Neuronal stem cell (in vitro differentiated cells): ENCODE data around the gene OR4M1.
"Not testable (repeated sequence)": the region's sequence is repeated elsewhere in the genome, so short reads cannot be mapped to it uniquely, and the experiment has no call there.

Source experiments
- DNase-seq: peaks from one replicate; pipeline ENCODE4 v3.0.0-alpha.2; 2013; ENCODE audit warnings: low spot score
- H2AFZ ChIP-seq: one replicate; pipeline ENCODE4 v1.6.1; 2013; ENCODE audit warnings: mild to moderate bottlenecking, low read length, inconsistent platforms
- H2AK5ac ChIP-seq: 2 replicates; pipeline ENCODE4 v1.6.1; 2013; ENCODE audit warnings: low read depth, mild to moderate bottlenecking, inconsistent platforms, low read length, moderate library complexity, mixed read lengths
- H2BK120ac ChIP-seq: 2 replicates; pipeline ENCODE4 v1.6.1; 2013; ENCODE audit warnings: low read depth, mild to moderate bottlenecking, inconsistent platforms, low read length, moderate library complexity, mixed read lengths
- H2BK12ac ChIP-seq: one replicate; pipeline ENCODE4 v1.6.1; 2013; ENCODE audit warnings: low read length, inconsistent platforms
- H2BK15ac ChIP-seq: 2 replicates; pipeline ENCODE4 v1.6.1; 2013; ENCODE audit warnings: mild to moderate bottlenecking, low read length, inconsistent platforms, mixed read lengths
- H2BK5ac ChIP-seq: one replicate; pipeline ENCODE4 v1.6.1; 2013; ENCODE audit warnings: inconsistent platforms, mild to moderate bottlenecking, low read length, moderate library complexity
- H3K14ac ChIP-seq: one replicate; pipeline ENCODE4 v1.6.1; 2013; ENCODE audit warnings: low read length, inconsistent platforms
- H3K18ac ChIP-seq: 2 replicates; pipeline ENCODE4 v1.6.1; 2013; ENCODE audit warnings: low read length, inconsistent platforms
- H3K23ac ChIP-seq: 2 replicates; pipeline ENCODE4 v1.6.1; 2013; ENCODE audit warnings: low read depth, mild to moderate bottlenecking, mixed read lengths, low read length, inconsistent platforms; ENCODE audit not compliant: poor library complexity
- H3K27ac ChIP-seq: replicated peaks from 3 replicates; pipeline ENCODE4 v1.5.1; 2013; ENCODE audit warnings: low read length, inconsistent platforms
- H3K27me3 ChIP-seq, 3 experiments: 2 replicates each; pipeline ENCODE4 v1.6.1; 2013; ENCODE audit warnings: low read length in 3 of 3, mild to moderate bottlenecking in 2 of 3, inconsistent platforms in 1 of 3, low read depth in 1 of 3, mixed read lengths in 1 of 3, moderate library complexity in 1 of 3; ENCODE audit not compliant: control insufficient read depth in 3 of 3, insufficient read depth in 3 of 3
- H3K36me3 ChIP-seq, 2 donors: replicated peaks in 1 of 2; 2 replicates each; pipeline ENCODE4 v1.6.1; 2013; ENCODE audit warnings: low read length in 2 of 2; ENCODE audit not compliant: control insufficient read depth in 2 of 2, insufficient read depth in 2 of 2
- H3K4ac ChIP-seq: 2 replicates; pipeline ENCODE4 v1.6.1; 2013; ENCODE audit warnings: inconsistent platforms, mild to moderate bottlenecking, low read length, moderate library complexity
- H3K4me1 ChIP-seq, 2 donors: 1 replicate in 1 of 2; 2 replicates in 1 of 2; pipeline ENCODE4 v1.6.1; 2013; ENCODE audit warnings: low read length in 2 of 2, low read depth in 1 of 2; ENCODE audit not compliant: control insufficient read depth in 2 of 2, insufficient read depth in 1 of 2
- H3K4me2 ChIP-seq: one replicate; pipeline ENCODE4 v1.6.1; 2013; ENCODE audit warnings: mild to moderate bottlenecking, low read length, inconsistent platforms; ENCODE audit not compliant: insufficient read depth, poor library complexity, severe bottlenecking
- H3K4me3 ChIP-seq, 2 donors: 2 replicates each; pipeline ENCODE4 v1.5.1; 2013; ENCODE audit warnings: low read length in 2 of 2, mild to moderate bottlenecking in 2 of 2, inconsistent platforms in 1 of 2, moderate library complexity in 1 of 2
- H3K79me1 ChIP-seq: one replicate; pipeline ENCODE4 v1.6.1; 2013; ENCODE audit warnings: low read depth, mild to moderate bottlenecking, inconsistent platforms, low read length, moderate library complexity
- H3K9ac ChIP-seq: one replicate; pipeline ENCODE4 v1.6.1; 2013; ENCODE audit warnings: mild to moderate bottlenecking, low read depth, low read length, inconsistent platforms; ENCODE audit not compliant: poor library complexity
- H3K9me3 ChIP-seq, 2 donors: replicated peaks in 1 of 2; 2 replicates each; pipeline versions ENCODE3 to v1.6.1; 2013; ENCODE audit warnings: low read length in 2 of 2, mild to moderate bottlenecking in 2 of 2, inconsistent platforms in 1 of 2, low read depth in 1 of 2, mixed read lengths in 1 of 2, moderate library complexity in 1 of 2; ENCODE audit not compliant: control insufficient read depth in 2 of 2, insufficient read depth in 1 of 2
- H4K8ac ChIP-seq: one replicate; pipeline ENCODE4 v1.6.1; 2013; ENCODE audit warnings: low read depth, mild to moderate bottlenecking, inconsistent platforms, low read length, moderate library complexity
- H4K91ac ChIP-seq: one replicate; pipeline ENCODE4 v1.6.1; 2013; ENCODE audit warnings: low read length, low read depth, mild to moderate bottlenecking, inconsistent platforms; ENCODE audit not compliant: poor library complexity
- WGBS, 2 donors: extraction: QIAGEN DNeasy Blood & Tissue Kit; methylation state at CpG; one replicate each; pipeline ENCODE4 v1.1.7; 2013; ENCODE audit warnings: missing lambda C conversion rate in 2 of 2, mixed read lengths in 1 of 2; ENCODE audit not compliant: insufficient read length in 2 of 2, insufficient replicate concordance in 1 of 2; ENCODE audit errors: extremely low coverage in 2 of 2; 5-methylcytosine and 5-hydroxymethylcytosine counted together

OR4M1 gene

GRCh38 chr14:19743256-19743655, 30.0 kb upstream of the OR4M1 start, which contains the start of gene OR4Q3:
TSS of gene OR4Q3 (plus strand) at chr14:19743571.
- whole genome bisulfite sequencing, 2 donors = no CpG with 5 or more reads among the region's 1 CpG
- H3K18ac ChIP-seq = no peak within 1 kb of the TSS

DNA sequence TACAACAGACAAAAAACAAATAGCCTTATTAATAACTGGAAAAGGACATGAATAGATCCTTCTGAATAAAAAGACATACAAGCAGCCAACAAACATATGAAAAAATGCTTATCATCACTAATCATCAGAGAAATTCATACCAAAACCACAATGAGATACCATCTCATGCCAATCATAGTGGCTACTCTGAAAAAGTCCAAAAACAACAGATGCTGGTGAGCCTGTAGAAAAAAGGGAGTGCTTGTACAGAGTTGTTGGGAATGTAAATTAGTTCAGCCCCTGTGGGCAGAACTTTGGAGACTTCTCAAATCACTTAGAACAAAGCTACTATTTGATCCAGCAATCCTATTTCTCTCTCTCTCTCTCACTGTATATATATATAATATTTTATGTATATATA, 21.0 kb upstream of the OR4M1 start:
- H2BK5ac ChIP-seq, H3K27ac ChIP-seq, H4K8ac ChIP-seq, H3K23ac ChIP-seq, H3K4ac ChIP-seq, H2BK120ac ChIP-seq, H3K4me1 ChIP-seq, H3K79me1 ChIP-seq, H2BK15ac ChIP-seq, H3K9ac ChIP-seq, H3K27me3 ChIP-seq, H3K4me2 ChIP-seq, DNase-seq, H2BK12ac ChIP-seq, H3K36me3 ChIP-seq, H3K4me3 ChIP-seq, H2AK5ac ChIP-seq, H3K9me3 ChIP-seq, H2AFZ ChIP-seq, H3K14ac ChIP-seq, H4K91ac ChIP-seq, H3K18ac ChIP-seq: not testable (repeated sequence)

More at GRCh38 chr14:19743256-19743655, 30.0 kb upstream of the OR4M1 start, which contains the start of gene OR4Q3:
- no peak within 1 kb of the TSS for H3K4ac ChIP-seq
- no peak within 1 kb of the TSS for H2BK15ac ChIP-seq
- H3K27me3 ChIP-seq = no peaks in the 10 kb centered on the region
- no peak within 1 kb of the TSS for H4K91ac ChIP-seq
- no peaks in the 10 kb centered on the region for H3K36me3 ChIP-seq
- no peak within 1 kb of the TSS for H3K14ac ChIP-seq
- no peak within 1 kb of the TSS for H3K27ac ChIP-seq
- H3K23ac ChIP-seq = no peak within 1 kb of the TSS
- no peak within 1 kb of the TSS for H3K4me2 ChIP-seq
- no peak within 1 kb of the TSS for H2BK5ac ChIP-seq
- no peak within 1 kb of the TSS for H2AK5ac ChIP-seq
- DNase-seq = no peak
- H3K79me1 ChIP-seq = no peaks in the 10 kb centered on the region
- H3K4me1 ChIP-seq = no peaks in the 10 kb centered on the region
- H4K8ac ChIP-seq = no peak within 1 kb of the TSS
- H3K9me3 ChIP-seq = no peaks in the 10 kb centered on the region
- H3K9ac ChIP-seq = no peak within 1 kb of the TSS
- no peak within 1 kb of the TSS for H2AFZ ChIP-seq
- H2BK120ac ChIP-seq = no peak within 1 kb of the TSS
- no peak within 1 kb of the TSS for H2BK12ac ChIP-seq
- H3K4me3 ChIP-seq = no peak within 1 kb of the TSS

DNA sequence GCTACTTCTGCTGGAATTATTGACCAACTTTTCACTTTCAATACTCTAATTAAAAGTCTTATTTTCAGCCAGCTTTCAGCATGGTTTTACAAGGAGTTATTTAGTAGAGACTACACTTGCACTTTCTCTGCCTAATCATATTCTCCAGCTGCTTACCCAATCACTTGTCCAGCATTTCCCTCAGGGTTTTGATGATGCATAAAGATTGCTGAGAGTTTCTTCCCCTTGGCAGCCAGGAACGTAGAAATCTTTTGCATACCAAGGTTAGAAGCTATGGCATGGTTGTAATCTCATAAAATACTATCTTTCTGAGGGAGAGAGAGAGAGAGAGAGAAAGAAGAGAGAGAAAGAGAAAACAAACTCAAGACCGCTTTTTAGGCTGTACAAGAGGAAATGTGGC, 19.1 kb upstream of the OR4M1 start:
- H3K36me3 ChIP-seq = no peaks in the 10 kb centered on the region
- no peak overlapping the region for H2BK5ac ChIP-seq
- H2BK12ac ChIP-seq = no peak overlapping the region
- H3K18ac ChIP-seq = no peak overlapping the region
- no peak overlapping the region for H3K4me3 ChIP-seq
- H2AK5ac ChIP-seq = no peak overlapping the region
- no CpG with 5 or more reads among the region's 2 CpGs for WGBS, 2 donors
- no peaks in the 10 kb centered on the region for H3K4me1 ChIP-seq
- no peaks in the 10 kb centered on the region for H3K79me1 ChIP-seq
- no peak overlapping the region for H3K9ac ChIP-seq
- H2BK120ac ChIP-seq = no peak overlapping the region
- H3K9me3 ChIP-seq = peaks cover 0 to 1% of the 10 kb centered on the region in 2 donors
- DNase-seq = no peak
- no peak overlapping the region for H3K23ac ChIP-seq
- H3K27me3 ChIP-seq = no peaks in the 10 kb centered on the region
- H2BK15ac ChIP-seq = no peak overlapping the region
- H4K91ac ChIP-seq = no peak overlapping the region
- H4K8ac ChIP-seq = no peak overlapping the region
- H3K4me2 ChIP-seq = no peak overlapping the region
- H3K4ac ChIP-seq = no peak overlapping the region
- no peak overlapping the region for H2AFZ ChIP-seq
- no peak overlapping the region for H3K27ac ChIP-seq
- no peak overlapping the region for H3K14ac ChIP-seq

DNA sequence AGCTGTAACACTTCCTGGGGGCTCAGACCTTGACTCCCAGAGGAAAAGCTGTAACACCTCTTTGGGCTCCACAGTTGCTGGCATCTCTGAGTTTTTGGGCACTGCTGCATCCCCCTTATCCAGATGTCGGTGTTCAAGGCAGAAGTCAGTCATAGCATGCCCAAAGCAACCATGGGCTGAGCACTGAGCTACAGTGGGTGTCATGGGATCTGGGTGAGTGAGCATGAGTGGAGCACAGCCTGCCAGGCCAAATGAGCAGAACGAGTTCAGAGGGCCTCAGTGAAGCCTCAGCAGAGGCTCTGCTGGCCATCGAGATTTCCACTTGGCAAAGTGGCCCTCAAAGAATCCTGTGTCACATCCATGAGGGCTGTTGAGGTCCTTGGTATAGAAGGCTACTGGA, 1.8 kb upstream of the OR4M1 start:
- not testable (repeated sequence) for H3K27ac ChIP-seq, H3K36me3 ChIP-seq

More for the DNA sequence above, 1.8 kb upstream of the OR4M1 start:
- H3K14ac ChIP-seq, H3K18ac ChIP-seq, H3K4me3 ChIP-seq, DNase-seq, H3K9ac ChIP-seq, H3K4ac ChIP-seq, H3K4me2 ChIP-seq, H2BK5ac ChIP-seq, H2AFZ ChIP-seq, H3K23ac ChIP-seq, H4K8ac ChIP-seq, H2AK5ac ChIP-seq, H2BK15ac ChIP-seq, H3K79me1 ChIP-seq, H3K9me3 ChIP-seq, H3K4me1 ChIP-seq, H4K91ac ChIP-seq, H3K27me3 ChIP-seq, H2BK120ac ChIP-seq, H2BK12ac ChIP-seq: not testable (repeated sequence)
- WGBS, 2 donors = no CpG with 5 or more reads among the region's 3 CpGs
